ENCODE measurements around the gene SHOX. TPM values are rescaled to one million over a fixed set of nuclear protein-coding genes. Genes with fewer than 3 reads are reported as not detected.
"Not testable (repeated sequence)": the region's sequence is repeated elsewhere in the genome, so short reads cannot be mapped to it uniquely, and the experiment has no call there.

The SHOX gene
- total RNA-seq, 1 donor from 2014 or later: 3.1 TPM

DNA sequence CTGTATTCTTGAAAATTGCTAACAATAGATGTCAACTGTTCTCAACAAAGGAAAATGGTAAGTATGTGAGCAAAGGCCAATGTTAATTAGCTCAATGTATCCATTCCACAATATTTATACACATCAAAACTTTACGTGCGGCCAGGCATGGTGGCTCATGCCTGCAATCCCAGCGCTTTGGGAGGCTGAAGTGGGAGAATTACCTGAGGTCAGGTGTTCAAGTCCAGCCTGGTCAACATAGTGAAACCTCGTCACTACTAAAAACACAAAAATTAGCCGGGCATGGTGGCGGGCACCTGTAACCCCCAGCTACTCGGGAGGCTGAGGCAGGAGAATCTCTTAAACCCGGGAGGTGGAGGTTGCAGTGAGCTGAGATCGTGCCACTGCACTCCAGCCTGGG, 27.6 kb upstream of the SHOX start:
- not testable (repeated sequence) for H3K9ac ChIP-seq (ENCODE audit: low read depth in 1 of 3, low read length in 3 of 3); H3K27ac ChIP-seq (ENCODE audit: low read depth, low read length); H3K4me3 ChIP-seq (ENCODE audit: low read length in 3 of 3); H3K27me3 ChIP-seq (ENCODE audit: control insufficient read depth in 3 of 3, insufficient read depth in 3 of 3, low read length in 3 of 3); H3K36me3 ChIP-seq (ENCODE audit: control insufficient read depth in 3 of 3, insufficient read depth in 3 of 3, low read length in 3 of 3); H3K4me1 ChIP-seq (ENCODE audit: control insufficient read depth in 3 of 3, insufficient read depth in 3 of 3, low read length in 3 of 3); H3K9me3 ChIP-seq (ENCODE audit: control insufficient read depth in 3 of 3, low read length in 3 of 3)

DNA sequence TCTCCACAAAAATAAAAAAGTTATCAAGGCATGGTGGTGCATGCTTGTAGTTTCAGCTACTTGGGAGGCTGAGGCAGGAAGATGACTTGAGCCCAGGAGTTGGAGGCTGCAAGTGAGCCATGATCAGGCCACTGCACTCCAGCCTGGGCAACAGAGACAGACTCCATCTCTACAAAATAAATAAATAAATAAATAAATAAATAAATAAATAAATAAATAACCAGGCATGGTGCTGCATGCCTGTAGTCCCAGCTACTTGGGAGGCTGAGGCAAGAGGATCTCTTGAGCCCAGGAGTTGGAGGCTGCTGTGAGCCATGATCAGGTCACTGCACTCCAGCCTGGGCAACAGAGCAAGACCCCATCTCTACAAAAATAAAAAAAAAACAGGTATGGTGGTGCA, 26.0 kb upstream of the SHOX start:
- H3K4me3 ChIP-seq (ENCODE audit: low read length in 3 of 3); H3K4me1 ChIP-seq (ENCODE audit: control insufficient read depth in 3 of 3, insufficient read depth in 3 of 3, low read length in 3 of 3); H3K27me3 ChIP-seq (ENCODE audit: control insufficient read depth in 3 of 3, insufficient read depth in 3 of 3, low read length in 3 of 3); H3K9me3 ChIP-seq (ENCODE audit: control insufficient read depth in 3 of 3, low read length in 3 of 3); H3K9ac ChIP-seq (ENCODE audit: low read depth in 1 of 3, low read length in 3 of 3); H3K36me3 ChIP-seq (ENCODE audit: control insufficient read depth in 3 of 3, insufficient read depth in 3 of 3, low read length in 3 of 3); H3K27ac ChIP-seq (ENCODE audit: low read depth, low read length): not testable (repeated sequence)

DNA sequence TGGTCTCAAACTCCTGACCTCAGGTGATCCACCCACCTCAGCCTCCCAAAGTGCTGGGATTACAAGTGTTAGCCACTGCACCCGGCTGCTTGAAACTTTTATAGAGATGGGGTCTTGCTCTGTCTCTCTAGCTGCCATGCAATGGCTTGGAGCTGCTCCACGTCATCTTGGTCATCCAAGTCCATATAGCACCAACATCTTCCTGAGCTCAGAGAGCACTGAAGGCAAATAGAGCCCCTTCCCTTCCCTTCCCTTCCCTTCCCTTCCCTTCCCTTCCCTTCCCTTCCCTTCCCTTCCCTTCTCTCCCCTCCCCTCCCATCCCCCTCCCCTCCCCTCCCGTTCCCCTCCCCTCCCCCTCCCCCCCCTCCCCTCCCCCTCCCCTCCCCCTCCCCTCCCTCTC, 22.5 kb upstream of the SHOX start:
- H3K36me3 ChIP-seq (ENCODE audit: control insufficient read depth in 3 of 3, insufficient read depth in 3 of 3, low read length in 3 of 3); H3K9me3 ChIP-seq (ENCODE audit: control insufficient read depth in 3 of 3, low read length in 3 of 3); H3K27me3 ChIP-seq (ENCODE audit: control insufficient read depth in 3 of 3, insufficient read depth in 3 of 3, low read length in 3 of 3); H3K4me3 ChIP-seq (ENCODE audit: low read length in 3 of 3); H3K27ac ChIP-seq (ENCODE audit: low read depth, low read length); H3K9ac ChIP-seq (ENCODE audit: low read depth in 1 of 3, low read length in 3 of 3); H3K4me1 ChIP-seq (ENCODE audit: control insufficient read depth in 3 of 3, insufficient read depth in 3 of 3, low read length in 3 of 3): not testable (repeated sequence)

DNA sequence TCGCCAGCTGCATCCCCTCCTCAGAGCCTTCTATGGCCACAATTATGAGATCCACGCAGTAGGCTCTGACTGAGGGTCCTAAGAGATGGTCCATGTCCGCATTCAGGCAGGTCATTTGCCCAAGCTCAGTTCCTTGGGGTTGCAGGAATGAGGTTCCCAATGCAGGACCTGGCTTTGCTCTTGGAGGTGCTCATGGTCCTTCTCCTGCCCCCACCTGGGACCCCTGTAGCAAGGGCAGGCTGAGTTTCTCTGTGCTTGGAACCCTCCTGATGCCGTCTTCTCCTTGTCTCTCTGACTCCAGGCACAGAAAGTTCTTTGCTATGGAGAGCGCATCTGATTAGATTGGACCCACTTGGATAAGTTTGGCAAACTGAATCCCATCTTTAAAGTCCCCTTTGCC, 16.5 kb upstream of the SHOX start:
- Histone ChIP-seq H3K27ac (ENCODE audit: low read depth, low read length) (no peak overlapping the region), H3K9ac (ENCODE audit: low read depth in 1 of 3, low read length in 3 of 3) (no peak overlapping the region), H3K36me3 (ENCODE audit: control insufficient read depth in 3 of 3, insufficient read depth in 3 of 3, low read length in 3 of 3) (no peaks in the 10 kb centered on the region), H3K27me3 (ENCODE audit: control insufficient read depth in 3 of 3, insufficient read depth in 3 of 3, low read length in 3 of 3) (peaks cover 5 to 16% (median 11%) of the 10 kb centered on the region in 3 donors), H3K9me3 (ENCODE audit: control insufficient read depth in 3 of 3, low read length in 3 of 3) (peaks cover 0 to 6% (median 2%) of the 10 kb centered on the region in 3 donors), H3K4me1 (ENCODE audit: control insufficient read depth in 3 of 3, insufficient read depth in 3 of 3, low read length in 3 of 3) (no peaks in the 10 kb centered on the region), H3K4me3 (ENCODE audit: low read length in 3 of 3) (no peak overlapping the region)

DNA sequence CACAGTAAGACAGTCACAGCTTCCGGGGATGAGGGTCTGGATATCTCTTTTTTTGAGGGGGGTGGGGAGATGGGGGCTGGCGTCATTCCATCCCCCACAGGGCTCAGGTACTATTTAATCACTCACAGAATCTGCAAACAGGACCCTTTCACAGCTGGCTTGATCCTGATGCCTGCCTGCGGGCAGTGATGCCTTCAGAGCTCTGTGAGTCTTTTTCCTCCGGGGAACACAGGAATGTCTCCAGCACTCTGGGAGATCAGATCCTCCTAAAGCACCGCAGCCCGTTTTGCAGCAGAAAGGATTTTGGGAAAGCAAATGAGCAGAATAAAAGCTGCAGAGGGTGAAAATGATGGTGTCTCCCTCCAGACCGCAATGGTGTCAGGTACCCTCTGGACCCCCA, 13.2 kb upstream of the SHOX start:
- Histone ChIP-seq H3K4me3 (ENCODE audit: low read length in 3 of 3) (no peak overlapping the region), H3K27me3 (ENCODE audit: control insufficient read depth in 3 of 3, insufficient read depth in 3 of 3, low read length in 3 of 3) (peaks cover 16 to 22% (median 17%) of the 10 kb centered on the region in 3 donors), H3K36me3 (ENCODE audit: control insufficient read depth in 3 of 3, insufficient read depth in 3 of 3, low read length in 3 of 3) (no peaks in the 10 kb centered on the region), H3K4me1 (ENCODE audit: control insufficient read depth in 3 of 3, insufficient read depth in 3 of 3, low read length in 3 of 3) (no peaks in the 10 kb centered on the region), H3K9me3 (ENCODE audit: control insufficient read depth in 3 of 3, low read length in 3 of 3) (peaks cover 0 to 2% (median 0%) of the 10 kb centered on the region in 3 donors), H3K27ac (ENCODE audit: low read depth, low read length) (no peak overlapping the region), H3K9ac (ENCODE audit: low read depth in 1 of 3, low read length in 3 of 3) (no peak overlapping the region)

DNA sequence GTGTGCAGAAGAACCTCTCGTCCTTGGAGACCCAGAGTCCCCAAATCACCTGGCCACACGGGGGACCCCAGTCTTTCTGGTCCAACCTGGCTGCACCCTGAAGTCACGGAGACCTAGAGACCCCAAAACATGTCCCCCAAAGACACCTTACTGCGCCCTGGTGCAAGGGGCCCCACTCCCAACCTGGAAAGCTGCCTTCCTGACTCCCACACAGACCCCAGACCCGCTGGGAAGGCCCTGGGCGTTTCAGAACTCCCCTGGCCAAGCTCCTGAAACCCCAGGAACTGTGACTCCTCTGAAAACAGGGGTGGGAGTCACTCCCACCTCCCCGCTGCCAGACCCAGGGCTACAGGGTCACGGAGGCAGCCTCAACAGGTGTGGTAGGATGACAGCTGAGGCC, 12.7 kb upstream of the SHOX start:
- no peaks in the 10 kb centered on the region for H3K4me1 ChIP-seq (ENCODE audit: control insufficient read depth in 3 of 3, insufficient read depth in 3 of 3, low read length in 3 of 3)
- no peak overlapping the region for H3K9ac ChIP-seq (ENCODE audit: low read depth in 1 of 3, low read length in 3 of 3)
- H3K9me3 ChIP-seq (ENCODE audit: control insufficient read depth in 3 of 3, low read length in 3 of 3): peaks cover 0 to 2% (median 0%) of the 10 kb centered on the region in 3 donors
- H3K4me3 ChIP-seq (ENCODE audit: low read length in 3 of 3): no peak overlapping the region
- H3K27me3 ChIP-seq (ENCODE audit: control insufficient read depth in 3 of 3, insufficient read depth in 3 of 3, low read length in 3 of 3): peaks cover 16 to 25% (median 17%) of the 10 kb centered on the region in 3 donors
- no peak overlapping the region for H3K27ac ChIP-seq (ENCODE audit: low read depth, low read length)
- H3K36me3 ChIP-seq (ENCODE audit: control insufficient read depth in 3 of 3, insufficient read depth in 3 of 3, low read length in 3 of 3): no peaks in the 10 kb centered on the region

DNA sequence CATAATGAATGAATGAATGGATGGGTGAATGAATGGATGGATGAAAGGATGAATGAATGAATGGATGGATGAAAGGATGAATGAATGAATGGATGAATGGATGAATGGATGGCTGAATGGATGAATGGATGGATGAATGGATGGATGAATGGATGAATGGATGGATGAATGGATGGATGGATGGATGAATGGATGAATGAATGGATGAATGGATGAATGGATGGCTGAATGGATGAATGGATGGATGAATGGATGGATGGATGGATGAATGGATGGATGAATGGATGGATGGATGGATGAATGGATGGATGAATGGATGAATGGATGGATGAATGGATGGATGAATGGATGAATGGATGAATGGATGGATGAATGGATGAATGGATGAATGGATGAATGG, 12.3 kb upstream of the SHOX start:
- not testable (repeated sequence) for H3K27ac ChIP-seq (ENCODE audit: low read depth, low read length); H3K9ac ChIP-seq (ENCODE audit: low read depth in 1 of 3, low read length in 3 of 3); H3K4me1 ChIP-seq (ENCODE audit: control insufficient read depth in 3 of 3, insufficient read depth in 3 of 3, low read length in 3 of 3); H3K9me3 ChIP-seq (ENCODE audit: control insufficient read depth in 3 of 3, low read length in 3 of 3); H3K4me3 ChIP-seq (ENCODE audit: low read length in 3 of 3); H3K36me3 ChIP-seq (ENCODE audit: control insufficient read depth in 3 of 3, insufficient read depth in 3 of 3, low read length in 3 of 3)
- peaks cover 16 to 26% (median 17%) of the 10 kb centered on the region in 3 donors for H3K27me3 ChIP-seq (ENCODE audit: control insufficient read depth in 3 of 3, insufficient read depth in 3 of 3, low read length in 3 of 3)

DNA sequence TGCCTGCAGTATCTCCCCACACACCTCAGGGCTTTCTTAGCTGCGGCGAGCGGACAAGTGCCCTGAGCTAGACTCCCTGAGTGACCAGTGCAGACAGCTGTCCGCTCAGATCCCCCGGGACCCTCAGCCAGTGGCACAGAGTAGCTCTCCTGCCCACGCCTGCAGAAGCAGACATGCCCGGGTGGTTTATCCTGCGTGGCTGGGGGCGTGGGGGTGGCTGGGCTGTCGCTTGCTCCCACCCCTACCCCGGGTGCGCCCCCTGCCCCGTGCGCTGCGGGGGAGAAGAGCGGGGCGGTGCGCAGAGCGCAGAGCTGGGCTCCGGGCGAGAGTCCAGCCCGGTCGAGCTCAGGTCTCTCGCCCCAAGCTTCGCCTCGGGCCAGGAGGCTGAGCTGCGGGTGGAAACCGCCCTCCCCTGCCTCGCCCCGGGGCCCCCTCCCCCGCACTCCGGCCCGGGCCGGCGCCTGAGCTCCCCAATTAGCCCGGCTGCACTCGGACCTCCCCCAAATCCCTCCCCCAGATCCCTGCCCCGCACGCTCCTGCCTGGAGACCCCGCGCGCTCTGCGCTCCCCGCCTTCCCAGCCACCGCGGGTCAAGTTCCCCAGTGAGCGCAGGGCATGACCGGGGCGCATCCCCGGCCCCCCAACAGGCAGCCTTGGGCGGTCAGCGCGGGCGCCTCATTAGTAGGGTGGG, 11.7 kb upstream of the SHOX start:
- H3K9me3 ChIP-seq (ENCODE audit: control insufficient read depth in 3 of 3, low read length in 3 of 3): no peaks in the 10 kb centered on the region
- no peak overlapping the region for H3K27ac ChIP-seq (ENCODE audit: low read depth, low read length)
- H3K36me3 ChIP-seq (ENCODE audit: control insufficient read depth in 3 of 3, insufficient read depth in 3 of 3, low read length in 3 of 3): no peaks in the 10 kb centered on the region
- no peak overlapping the region for H3K9ac ChIP-seq (ENCODE audit: low read depth in 1 of 3, low read length in 3 of 3)
- H3K27me3 ChIP-seq (ENCODE audit: control insufficient read depth in 3 of 3, insufficient read depth in 3 of 3, low read length in 3 of 3): peaks cover 14 to 32% (median 17%) of the 10 kb centered on the region in 3 donors
- no peak overlapping the region for H3K4me3 ChIP-seq (ENCODE audit: low read length in 3 of 3)
- peaks cover 0 to 4% (median 0%) of the 10 kb centered on the region in 3 donors for H3K4me1 ChIP-seq (ENCODE audit: control insufficient read depth in 3 of 3, insufficient read depth in 3 of 3, low read length in 3 of 3)

DNA sequence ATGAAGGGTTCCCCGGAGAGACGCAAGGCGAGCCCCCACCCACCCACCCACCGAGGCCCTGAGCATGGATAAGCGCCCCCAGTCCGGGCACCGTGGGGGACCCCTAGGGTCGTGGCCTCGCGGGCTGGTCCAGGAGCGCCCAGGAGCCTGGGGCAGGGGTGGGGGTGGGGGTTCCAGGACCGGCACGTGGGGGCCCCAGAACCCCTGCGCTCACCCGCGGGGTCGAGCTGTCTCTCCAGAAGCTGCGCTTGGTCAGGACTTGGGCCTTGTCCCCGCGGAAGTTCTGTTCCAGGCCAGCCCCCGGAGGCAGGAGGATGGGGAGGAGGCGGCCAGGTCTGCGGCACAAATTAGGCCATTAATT, 11.2 kb upstream of the SHOX start:
- H3K4me3 ChIP-seq (ENCODE audit: low read length in 3 of 3): no peak overlapping the region
- no peak overlapping the region for H3K27ac ChIP-seq (ENCODE audit: low read depth, low read length)
- H3K9me3 ChIP-seq (ENCODE audit: control insufficient read depth in 3 of 3, low read length in 3 of 3): no peaks in the 10 kb centered on the region
- H3K27me3 ChIP-seq (ENCODE audit: control insufficient read depth in 3 of 3, insufficient read depth in 3 of 3, low read length in 3 of 3): peaks cover 10 to 34% (median 17%) of the 10 kb centered on the region in 3 donors
- no peak overlapping the region for H3K9ac ChIP-seq (ENCODE audit: low read depth in 1 of 3, low read length in 3 of 3)
- H3K36me3 ChIP-seq (ENCODE audit: control insufficient read depth in 3 of 3, insufficient read depth in 3 of 3, low read length in 3 of 3): no peaks in the 10 kb centered on the region
- H3K4me1 ChIP-seq (ENCODE audit: control insufficient read depth in 3 of 3, insufficient read depth in 3 of 3, low read length in 3 of 3): peaks cover 0 to 5% (median 0%) of the 10 kb centered on the region in 3 donors

DNA sequence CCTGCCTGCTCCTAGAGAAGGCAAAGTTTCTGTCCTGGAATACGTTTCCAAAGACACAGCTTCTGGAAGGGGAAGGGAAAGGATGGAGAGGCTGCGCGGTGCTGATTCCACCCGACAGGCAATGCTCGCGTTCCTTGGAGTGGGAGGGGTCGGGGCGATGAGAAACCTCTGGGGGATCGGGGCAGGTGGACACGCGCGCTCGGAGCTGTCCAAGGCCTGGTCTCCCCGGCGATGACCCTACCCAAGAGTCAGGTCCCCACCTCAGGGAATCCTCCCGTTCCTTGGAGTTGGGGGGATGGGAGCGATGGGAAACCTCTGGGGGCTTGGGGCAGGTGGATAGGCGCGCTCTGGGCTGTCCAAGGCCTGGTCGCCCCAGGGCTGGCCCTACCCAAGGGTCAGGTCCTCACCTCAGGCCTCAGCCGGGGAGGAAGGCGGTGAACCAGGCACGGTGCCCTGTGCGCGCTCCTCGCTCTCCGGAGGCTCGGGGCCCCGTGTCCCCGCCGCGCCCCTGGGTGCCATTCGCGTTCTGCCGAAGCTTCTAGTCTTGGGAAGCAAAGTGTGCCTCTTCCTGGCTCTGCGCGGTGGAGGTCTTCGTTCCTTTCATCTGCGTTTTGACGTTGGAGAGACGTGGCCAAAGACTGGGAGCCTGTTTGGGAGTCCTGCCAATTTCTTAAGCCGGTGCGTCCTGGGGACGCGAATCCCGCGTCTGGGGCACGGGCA, 10.6 kb upstream of the SHOX start:
- H3K4me1 ChIP-seq (ENCODE audit: control insufficient read depth in 3 of 3, insufficient read depth in 3 of 3, low read length in 3 of 3): peaks cover 0 to 5% (median 0%) of the 10 kb centered on the region in 3 donors
- H3K27me3 ChIP-seq (ENCODE audit: control insufficient read depth in 3 of 3, insufficient read depth in 3 of 3, low read length in 3 of 3): peaks cover 10 to 34% (median 17%) of the 10 kb centered on the region in 3 donors
- no peak overlapping the region for H3K4me3 ChIP-seq (ENCODE audit: low read length in 3 of 3)
- H3K36me3 ChIP-seq (ENCODE audit: control insufficient read depth in 3 of 3, insufficient read depth in 3 of 3, low read length in 3 of 3): no peaks in the 10 kb centered on the region
- H3K27ac ChIP-seq (ENCODE audit: low read depth, low read length): no peak overlapping the region
- no peaks in the 10 kb centered on the region for H3K9me3 ChIP-seq (ENCODE audit: control insufficient read depth in 3 of 3, low read length in 3 of 3)
- H3K9ac ChIP-seq (ENCODE audit: low read depth in 1 of 3, low read length in 3 of 3): no peak overlapping the region

Measured in skeletal muscle tissue (tissue), 4 donors.